ENCODE measurements around the gene CRNN. TPM values are rescaled to one million over a fixed set of nuclear protein-coding genes. Genes with fewer than 3 reads are reported as not detected.

The CRNN gene
- total and polyA plus RNA-seq, 2 experiments from 2014 or later: not detected

DNA sequence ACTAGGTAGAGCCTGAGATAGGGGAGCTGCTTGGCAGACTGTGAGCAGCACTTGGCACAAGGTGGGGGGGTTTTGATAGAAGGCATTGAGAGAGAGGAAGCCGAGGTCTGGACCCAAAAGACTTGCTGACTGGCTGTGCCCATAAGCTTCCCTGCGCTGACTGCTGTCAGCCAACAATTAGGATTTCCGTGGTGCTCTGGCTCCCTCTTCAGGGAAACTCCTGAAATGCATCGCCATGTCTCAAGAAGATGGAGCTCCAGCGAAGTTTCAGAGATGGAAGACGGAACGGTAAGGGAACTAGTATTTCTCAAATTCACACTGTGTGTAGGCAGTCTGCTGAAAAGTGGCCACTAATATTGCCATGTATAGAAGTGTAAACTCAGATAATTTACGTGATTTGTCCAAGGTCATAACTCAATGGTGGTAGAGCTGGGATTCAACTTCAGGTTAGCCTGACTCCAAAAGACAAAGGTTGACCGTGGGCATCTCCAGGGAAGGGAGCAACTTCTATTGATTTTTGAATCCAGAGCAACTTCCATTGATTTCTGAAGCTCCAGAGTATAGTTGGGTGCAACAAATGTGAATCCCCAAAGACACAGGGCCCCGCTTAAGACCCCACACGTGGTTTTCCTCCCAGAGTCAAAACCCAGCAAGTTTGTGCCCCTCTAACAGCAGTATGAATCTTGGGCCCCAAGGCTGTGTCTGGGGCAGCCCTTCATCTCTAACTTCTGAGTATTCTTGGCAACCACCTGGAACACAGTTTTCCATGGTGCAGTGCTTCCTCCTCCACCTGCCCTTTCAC lies 44.5 kb upstream of the CRNN start:
- no peaks in the 10 kb centered on the region for H3K9me3 ChIP-seq (ENCODE audit: low read depth)
- peak; percentile 3 to 89 for DNase-seq (ENCODE audit: low read depth in 1 of 2, low spot score in 1 of 2)
- no peaks in the 10 kb centered on the region for H3K36me3 ChIP-seq
- H3K4me3 ChIP-seq: no peak overlapping the region
- no peaks in the 10 kb centered on the region for H3K27me3 ChIP-seq
- TF ChIP-seq, protein P1, sequence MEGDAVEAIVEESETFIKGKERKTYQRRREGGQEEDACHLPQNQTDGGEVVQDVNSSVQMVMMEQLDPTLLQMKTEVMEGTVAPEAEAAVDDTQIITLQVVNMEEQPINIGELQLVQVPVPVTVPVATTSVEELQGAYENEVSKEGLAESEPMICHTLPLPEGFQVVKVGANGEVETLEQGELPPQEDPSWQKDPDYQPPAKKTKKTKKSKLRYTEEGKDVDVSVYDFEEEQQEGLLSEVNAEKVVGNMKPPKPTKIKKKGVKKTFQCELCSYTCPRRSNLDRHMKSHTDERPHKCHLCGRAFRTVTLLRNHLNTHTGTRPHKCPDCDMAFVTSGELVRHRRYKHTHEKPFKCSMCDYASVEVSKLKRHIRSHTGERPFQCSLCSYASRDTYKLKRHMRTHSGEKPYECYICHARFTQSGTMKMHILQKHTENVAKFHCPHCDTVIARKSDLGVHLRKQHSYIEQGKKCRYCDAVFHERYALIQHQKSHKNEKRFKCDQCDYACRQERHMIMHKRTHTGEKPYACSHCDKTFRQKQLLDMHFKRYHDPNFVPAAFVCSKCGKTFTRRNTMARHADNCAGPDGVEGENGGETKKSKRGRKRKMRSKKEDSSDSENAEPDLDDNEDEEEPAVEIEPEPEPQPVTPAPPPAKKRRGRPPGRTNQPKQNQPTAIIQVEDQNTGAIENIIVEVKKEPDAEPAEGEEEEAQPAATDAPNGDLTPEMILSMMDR (IDR thresholded peaks at IDR 0.05; ENCODE audit: low read depth, low read length): peak; percentile 90
- no peak overlapping the region for H3K27ac ChIP-seq
- no peaks in the 10 kb centered on the region for H3K4me1 ChIP-seq (ENCODE audit: low read depth)

DNA sequence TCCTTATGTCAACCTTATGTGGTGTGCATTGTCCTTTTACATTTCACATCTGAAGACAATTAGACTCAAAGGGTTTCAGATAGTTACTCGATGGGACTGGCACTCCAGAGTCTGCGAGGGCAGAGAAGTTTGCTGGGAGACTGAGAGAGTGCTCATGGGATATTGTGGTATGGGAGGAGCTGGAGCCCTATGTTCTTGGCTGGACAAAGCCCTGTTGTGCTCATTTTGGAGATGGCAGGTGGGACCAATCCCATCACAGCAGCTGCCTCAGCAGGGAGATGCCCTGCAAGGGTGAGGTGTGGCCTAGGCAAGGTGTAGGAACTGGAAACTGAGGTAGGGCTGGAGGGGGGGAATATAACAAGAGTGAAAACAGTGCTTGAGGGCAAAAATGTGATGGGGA lies 43.5 kb upstream of the CRNN start:
- TF ChIP-seq, protein P1 (IDR thresholded peaks at IDR 0.05; ENCODE audit: low read depth, low read length): no peak
- DNase-seq (ENCODE audit: low read depth in 1 of 2, low spot score in 1 of 2): no peak
- H3K9me3 ChIP-seq (ENCODE audit: low read depth): no peaks in the 10 kb centered on the region
- no peaks in the 10 kb centered on the region for H3K36me3 ChIP-seq
- no peaks in the 10 kb centered on the region for H3K4me1 ChIP-seq (ENCODE audit: low read depth)
- no peak overlapping the region for H3K4me3 ChIP-seq
- H3K27me3 ChIP-seq: no peaks in the 10 kb centered on the region
- no peak overlapping the region for H3K27ac ChIP-seq

DNA sequence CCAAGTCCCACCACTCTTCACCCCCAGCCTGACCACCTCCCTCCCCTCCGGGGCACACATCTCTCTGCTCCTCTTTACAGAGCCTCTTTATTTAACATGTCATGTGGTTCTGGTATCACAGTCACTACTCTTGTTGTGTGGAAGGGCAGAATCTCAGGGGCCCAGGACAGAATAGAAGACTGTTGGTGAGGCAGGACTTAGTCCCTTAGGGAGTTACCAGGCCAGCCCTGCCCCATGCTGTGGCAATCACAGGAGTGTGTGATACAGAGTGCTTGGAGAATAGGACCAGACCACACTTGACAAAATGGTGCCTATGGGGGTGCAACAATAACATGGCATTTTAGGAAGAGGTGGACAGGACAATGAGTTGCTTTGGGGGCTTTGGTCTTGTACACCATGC lies 43.0 kb upstream of the CRNN start:
- no peak overlapping the region for H3K27ac ChIP-seq
- DNase-seq (ENCODE audit: low read depth in 1 of 2, low spot score in 1 of 2): no peak
- no peak overlapping the region for H3K4me3 ChIP-seq
- H3K4me1 ChIP-seq (ENCODE audit: low read depth): no peaks in the 10 kb centered on the region
- no peaks in the 10 kb centered on the region for H3K36me3 ChIP-seq
- H3K27me3 ChIP-seq: no peaks in the 10 kb centered on the region
- TF ChIP-seq, protein P1 (IDR thresholded peaks at IDR 0.05; ENCODE audit: low read depth, low read length): no peak
- H3K9me3 ChIP-seq (ENCODE audit: low read depth): no peaks in the 10 kb centered on the region

DNA sequence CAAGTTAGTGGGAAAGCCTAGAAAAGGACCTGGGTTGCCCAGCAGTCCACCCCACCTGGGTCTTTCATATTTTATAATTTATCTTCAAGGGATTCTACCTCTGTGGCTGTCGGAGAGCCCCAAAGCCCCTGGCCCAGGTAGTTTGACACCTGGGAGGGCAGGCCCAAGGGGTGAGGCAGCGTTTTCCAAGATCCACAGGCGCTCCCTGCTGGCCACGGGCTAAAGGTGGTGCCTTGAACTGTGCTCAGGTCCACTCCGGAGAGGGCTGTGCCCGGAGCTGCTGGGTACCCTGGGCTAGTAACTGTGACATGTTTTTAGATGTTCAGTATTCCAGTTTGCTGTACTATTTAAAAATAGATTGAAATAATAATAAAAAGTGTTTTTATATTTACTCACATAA lies 37.2 kb upstream of the CRNN start:
- H3K4me1 ChIP-seq (ENCODE audit: low read depth): no peaks in the 10 kb centered on the region
- H3K36me3 ChIP-seq: no peaks in the 10 kb centered on the region
- H3K27me3 ChIP-seq: no peaks in the 10 kb centered on the region
- no peak overlapping the region for H3K4me3 ChIP-seq
- H3K9me3 ChIP-seq (ENCODE audit: low read depth): no peaks in the 10 kb centered on the region
- TF ChIP-seq, protein P1 (IDR thresholded peaks at IDR 0.05; ENCODE audit: low read depth, low read length): no peak
- H3K27ac ChIP-seq: no peak overlapping the region
- DNase-seq (ENCODE audit: low read depth in 1 of 2, low spot score in 1 of 2): no peak

DNA sequence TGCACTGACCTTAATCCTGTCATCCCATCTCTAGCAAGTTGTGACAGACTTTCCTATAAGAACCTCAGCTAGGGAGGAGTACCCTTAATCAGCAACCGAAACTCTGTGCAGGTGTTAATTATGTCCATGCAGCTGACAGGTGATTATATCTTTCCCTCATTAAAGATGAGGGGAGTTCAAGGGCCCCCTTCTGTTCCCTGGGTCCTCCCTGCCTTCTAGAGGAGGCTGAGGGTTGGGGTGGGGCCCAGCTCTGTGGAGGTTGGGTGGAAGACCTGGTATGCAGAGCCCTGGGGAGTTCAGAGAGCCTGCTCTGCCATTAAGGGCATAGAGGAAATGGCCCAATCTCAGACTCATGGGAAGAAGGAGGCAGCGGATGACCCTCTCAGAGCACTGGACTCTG lies 35.6 kb upstream of the CRNN start:
- TF ChIP-seq, protein P1 (IDR thresholded peaks at IDR 0.05; ENCODE audit: low read depth, low read length): no peak
- Histone ChIP-seq H3K27ac (no peak overlapping the region), H3K4me3 (no peak overlapping the region), H3K36me3 (no peaks in the 10 kb centered on the region), H3K27me3 (no peaks in the 10 kb centered on the region), H3K9me3 (ENCODE audit: low read depth) (no peaks in the 10 kb centered on the region), H3K4me1 (ENCODE audit: low read depth) (no peaks in the 10 kb centered on the region)
- DNase-seq (ENCODE audit: low read depth in 1 of 2, low spot score in 1 of 2): no peak
